SIG-M5 treated with dmso at 0.1 percent for 504 hours (cell line): ENCODE data around the gene PIM2.
"Not testable (repeated sequence)": the region's sequence is repeated elsewhere in the genome, so short reads cannot be mapped to it uniquely, and the experiment has no call there.

ENCODE experiments used
- DNase-seq: peaks from one replicate; lab custom pipeline; 2025; ENCODE audit not compliant: unreplicated experiment; lab: John Stamatoyannopoulos, UW

The PIM2 gene

DNA sequence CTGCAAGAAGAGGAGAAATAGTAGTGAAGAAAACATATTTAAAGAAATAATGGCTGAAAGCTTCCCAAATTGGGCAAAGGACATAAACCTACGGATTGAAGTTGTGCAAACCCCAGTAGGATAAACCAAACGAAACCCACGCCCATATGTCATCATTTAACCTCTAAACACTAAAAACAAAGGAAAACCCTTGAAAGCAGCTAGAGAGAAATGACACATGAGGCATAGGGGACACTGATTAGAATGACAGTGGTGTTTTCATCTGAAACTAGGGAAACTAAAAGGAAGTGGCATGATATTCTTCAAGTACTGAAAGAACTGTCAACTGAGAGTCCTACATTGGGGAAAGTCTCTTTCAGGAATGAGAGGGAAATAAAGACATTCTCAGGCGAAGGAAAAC lies 41.9 kb downstream of the PIM2 start:
- DNase-seq, result not testable (repeated sequence)

GRCh38 chrX:48872017-48872416 lies 46.8 kb downstream of the PIM2 start:
- not testable (repeated sequence) for DNase-seq

- no peak for DNase-seq
Observed at GRCh38 chrX:48864210-48864609, 54.6 kb downstream of the PIM2 start.
